Measurements from ENCODE around the gene MSL2.
"Not testable (repeated sequence)": the region's sequence is repeated elsewhere in the genome, so short reads cannot be mapped to it uniquely, and the experiment has no call there.

DNA sequence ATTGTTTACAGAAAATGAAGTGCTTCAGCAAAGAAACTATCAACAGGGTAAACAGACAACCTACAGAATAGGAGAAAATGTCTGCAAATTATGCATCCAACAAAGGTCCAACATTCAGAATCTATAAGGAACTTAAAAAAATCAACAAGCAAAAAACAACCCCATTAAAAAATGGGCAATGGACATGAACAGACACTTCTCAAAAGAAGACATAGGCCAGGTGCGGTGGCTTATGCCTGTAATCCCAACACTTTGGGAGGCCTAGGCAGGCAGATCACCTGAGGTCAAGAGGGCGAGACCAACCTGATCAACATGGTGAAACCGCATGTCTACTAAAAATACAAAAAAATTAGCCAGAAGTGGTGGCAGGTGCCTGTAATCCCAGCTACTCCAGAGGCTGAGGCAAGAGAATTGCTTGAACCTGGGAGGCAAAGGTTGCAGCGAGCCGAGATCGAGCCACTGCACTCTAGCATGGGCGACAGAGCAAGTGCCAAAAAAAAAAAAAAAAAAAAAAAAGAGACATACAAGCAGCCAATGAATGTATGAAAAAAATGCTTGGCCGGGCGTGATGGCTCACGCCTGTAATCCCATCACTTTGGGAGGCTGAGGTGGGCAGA lies 2.4 kb upstream of the MSL2 start:
- not testable (repeated sequence) for TF ChIP-seq POLR2AphosphoS5, POLR2A (IDR thresholded peaks at IDR 0.05)
- TF ChIP-seq, protein P1, sequence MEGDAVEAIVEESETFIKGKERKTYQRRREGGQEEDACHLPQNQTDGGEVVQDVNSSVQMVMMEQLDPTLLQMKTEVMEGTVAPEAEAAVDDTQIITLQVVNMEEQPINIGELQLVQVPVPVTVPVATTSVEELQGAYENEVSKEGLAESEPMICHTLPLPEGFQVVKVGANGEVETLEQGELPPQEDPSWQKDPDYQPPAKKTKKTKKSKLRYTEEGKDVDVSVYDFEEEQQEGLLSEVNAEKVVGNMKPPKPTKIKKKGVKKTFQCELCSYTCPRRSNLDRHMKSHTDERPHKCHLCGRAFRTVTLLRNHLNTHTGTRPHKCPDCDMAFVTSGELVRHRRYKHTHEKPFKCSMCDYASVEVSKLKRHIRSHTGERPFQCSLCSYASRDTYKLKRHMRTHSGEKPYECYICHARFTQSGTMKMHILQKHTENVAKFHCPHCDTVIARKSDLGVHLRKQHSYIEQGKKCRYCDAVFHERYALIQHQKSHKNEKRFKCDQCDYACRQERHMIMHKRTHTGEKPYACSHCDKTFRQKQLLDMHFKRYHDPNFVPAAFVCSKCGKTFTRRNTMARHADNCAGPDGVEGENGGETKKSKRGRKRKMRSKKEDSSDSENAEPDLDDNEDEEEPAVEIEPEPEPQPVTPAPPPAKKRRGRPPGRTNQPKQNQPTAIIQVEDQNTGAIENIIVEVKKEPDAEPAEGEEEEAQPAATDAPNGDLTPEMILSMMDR (IDR thresholded peaks at IDR 0.05) = not testable (repeated sequence)
